ENCODE results near the gene NPTN.
"Not testable (repeated sequence)": the region's sequence is repeated elsewhere in the genome, so short reads cannot be mapped to it uniquely, and the experiment has no call there.

Gene NPTN

DNA sequence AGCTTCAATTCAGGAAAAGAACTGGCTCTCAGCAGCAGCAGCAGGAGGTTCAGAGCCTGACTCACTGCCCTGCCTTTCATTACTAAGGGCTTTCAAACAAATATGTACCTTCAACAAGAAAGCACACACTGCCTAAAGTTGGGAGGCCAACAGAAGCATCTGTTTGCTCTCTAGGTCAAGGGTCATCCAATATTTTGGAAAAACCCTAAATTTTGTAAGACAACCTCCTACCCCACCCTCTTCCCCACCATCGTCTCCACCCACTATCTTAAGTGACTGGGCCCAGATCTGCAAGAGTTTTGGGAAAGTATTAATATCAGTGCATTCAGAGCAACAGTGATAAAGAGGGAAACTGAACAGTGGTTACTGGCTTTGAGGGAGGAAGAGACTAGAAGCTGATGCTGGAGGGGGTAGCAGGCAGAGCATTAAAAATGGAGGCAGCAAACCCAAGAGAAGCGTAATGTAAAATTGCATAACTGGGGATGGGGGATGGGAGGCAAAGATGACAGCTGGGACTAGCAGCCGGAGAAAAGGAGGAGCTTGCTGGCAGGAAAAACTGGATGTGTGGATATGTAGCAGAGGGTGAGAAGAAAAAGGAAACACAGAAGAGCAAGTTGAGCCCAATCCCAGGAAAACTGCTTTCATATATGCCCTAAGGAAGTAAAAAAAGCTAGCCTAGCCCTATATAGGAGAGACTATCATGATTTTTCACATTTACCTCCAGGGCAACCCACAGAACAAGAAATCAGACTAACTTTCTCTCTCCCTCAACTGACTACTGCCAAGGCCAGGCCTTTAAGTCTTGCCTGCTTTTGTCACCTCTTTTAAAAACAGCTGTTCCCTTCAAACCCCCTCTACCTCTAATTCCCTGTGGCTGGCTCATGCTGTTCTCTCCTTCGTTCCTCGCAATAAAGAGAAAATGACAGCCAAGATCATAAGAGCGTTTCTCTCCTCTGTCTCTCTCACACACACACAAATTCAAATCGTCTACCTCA, 31.4 kb downstream of the NPTN start:
- no peak for DNase-seq (ENCODE audit: low read depth in 2 of 2)

DNA sequence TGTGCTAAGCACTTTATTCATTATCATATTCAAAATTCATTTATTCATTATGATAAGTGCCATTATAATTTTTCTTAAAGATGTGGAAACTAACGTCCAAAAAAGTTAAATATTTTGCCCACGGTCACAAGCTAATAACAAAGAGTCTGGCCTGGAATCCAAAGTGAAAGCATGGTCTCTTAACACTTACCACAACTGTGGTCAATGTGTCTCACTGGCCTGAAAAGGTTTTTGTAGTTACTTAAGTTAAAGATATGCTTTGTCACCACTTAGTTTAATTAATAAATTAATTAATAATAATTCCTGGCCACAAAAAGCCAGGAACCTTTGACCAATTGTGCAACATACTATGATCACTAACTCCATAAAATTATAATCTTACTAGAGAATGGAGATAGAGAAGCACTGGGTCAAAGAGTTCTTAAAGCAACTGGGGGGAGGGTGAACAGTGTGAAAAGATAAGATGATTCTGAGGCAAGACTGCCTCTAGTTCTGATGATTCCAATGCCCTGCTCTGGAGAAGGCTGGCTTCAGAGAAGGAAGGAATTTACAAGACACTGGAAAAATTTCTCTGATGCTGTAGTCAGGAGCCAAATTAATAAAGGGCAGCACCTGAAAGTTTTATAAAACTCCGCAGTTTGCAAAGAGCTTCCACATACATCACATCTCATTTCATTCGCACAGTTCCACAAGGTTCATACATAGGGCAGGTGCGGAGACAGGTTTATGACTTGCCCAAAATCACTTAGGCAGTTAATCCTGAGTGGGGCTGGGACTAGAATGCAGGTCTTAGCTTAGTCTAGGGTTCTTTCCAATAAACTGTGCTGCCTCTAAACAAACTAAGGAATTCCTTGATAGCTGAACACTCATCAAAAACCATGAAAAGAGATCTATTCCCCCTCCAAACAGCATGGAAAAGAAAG, 32.5 kb downstream of the NPTN start:
- DNase-seq (ENCODE audit: low read depth in 2 of 2): no peak

DNA sequence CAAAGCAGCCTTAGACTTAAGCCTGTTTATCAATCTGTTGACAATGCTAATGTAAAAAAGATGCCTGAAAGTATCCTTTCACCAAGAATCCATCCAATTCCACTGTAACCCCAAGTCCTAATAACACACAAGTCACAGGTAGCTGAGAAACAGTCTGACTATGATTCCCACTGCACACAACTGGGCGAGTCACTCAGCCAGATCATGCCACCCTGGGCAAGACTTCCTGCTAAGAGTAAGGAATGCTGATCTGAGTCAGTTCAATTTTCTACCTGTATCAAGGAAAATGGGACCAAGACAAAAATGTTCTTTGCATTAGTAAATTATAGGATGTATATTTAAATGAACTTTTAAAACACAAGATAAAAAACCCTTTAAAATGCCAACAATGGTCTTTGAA, 33.3 kb downstream of the NPTN start:
- DNase-seq (ENCODE audit: low read depth in 2 of 2): no peak

DNA sequence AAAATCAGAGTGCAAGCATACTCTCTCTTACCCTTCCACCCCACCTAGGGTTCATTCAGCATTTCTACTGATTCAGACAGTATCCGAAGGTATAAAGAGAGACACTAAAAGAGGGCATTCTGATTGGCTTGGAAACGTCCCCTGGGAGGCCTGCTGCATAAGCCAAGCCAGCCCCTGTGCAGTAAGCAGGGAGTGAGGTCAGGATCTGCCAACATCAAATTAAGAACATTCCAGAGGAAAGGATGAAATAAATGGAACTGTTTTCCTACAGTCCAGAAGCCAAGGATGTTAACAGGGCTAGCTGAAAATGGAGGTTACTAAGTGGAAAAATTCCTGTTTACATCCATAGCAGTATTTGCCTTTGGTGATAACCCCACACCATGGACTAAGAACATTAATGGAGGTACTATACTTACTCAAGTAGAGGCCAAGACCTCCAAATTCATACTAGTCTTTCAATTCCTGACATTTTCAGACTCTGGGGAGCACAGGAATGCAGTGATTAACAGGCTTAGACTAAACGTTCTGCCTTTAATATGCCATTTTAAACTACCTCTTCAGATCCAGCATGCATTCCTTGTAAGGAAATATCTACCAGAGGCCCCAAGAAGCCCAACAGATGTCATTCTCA, 34.5 kb downstream of the NPTN start:
- no peak for DNase-seq (ENCODE audit: low read depth in 2 of 2)

DNA sequence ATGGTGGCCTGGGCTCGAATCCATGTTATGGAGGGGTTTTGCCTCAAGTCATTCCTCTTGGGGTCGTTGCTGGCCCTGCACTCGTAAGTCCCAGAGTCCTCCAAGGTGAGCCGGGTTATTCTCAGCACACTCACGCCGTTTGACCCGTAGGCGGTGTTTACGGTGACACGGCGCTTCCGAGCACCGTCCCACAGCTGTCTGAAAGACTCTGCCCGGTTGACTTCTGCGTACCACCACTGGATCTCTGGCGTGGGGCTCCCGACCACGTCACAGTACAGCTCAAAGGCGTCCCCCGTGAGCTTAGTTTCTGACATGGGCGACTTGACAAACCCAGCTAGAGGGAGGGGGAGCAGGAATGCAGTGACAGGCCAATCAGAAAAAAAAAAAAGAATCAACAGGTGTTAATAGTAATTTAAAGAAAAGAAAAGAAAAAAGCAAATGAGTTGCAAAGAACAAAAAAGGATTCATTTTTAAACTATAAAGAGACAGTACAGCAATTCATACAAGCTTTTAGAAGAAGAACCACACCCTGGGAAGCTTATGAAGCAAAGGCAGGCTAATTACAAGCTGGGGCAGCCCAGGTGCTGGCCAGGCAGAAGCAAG, 36.1 kb downstream of the NPTN start:
- no peak for DNase-seq (ENCODE audit: low read depth in 2 of 2)

DNA sequence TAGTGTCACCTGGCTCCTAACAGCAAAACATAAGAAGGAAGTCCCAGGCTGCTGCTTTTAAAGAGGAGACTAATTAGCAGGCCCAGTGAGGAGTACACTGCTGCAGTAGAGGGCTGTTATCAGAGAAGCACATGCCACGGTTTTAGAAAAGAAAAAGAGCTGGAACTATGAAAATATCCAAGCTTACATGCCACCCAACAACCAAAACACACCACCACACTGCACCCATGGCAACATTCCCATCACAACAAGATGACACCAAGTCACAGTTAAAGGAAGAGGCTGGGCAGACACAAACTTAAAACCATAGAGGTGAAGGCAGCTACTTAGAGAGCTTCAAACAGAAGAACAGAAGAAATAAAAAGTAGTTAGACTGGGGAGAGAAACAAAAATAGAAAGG, 37.0 kb downstream of the NPTN start:
- no peak for DNase-seq (ENCODE audit: low read depth in 2 of 2)

DNA sequence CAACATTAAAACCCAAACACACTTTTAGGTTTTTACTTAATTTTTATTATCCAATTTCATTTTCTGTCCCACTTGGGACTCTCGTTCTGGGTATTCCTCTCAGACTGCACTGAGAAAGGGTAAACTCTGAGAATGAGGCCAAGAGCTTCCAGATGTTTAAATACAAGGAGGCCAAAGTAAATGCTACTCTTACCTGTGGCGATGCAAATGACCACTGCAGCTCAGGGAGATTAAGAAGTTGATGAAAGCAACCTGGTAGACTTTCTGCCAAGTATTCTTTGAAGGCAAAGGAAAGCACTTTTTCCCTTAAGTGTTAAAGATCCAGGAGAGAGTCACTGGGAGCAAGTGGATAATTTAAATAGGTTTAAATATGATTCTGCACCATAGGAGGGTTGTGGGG, 39.1 kb downstream of the NPTN start:
- DNase-seq (ENCODE audit: low read depth in 2 of 2): no peak

DNA sequence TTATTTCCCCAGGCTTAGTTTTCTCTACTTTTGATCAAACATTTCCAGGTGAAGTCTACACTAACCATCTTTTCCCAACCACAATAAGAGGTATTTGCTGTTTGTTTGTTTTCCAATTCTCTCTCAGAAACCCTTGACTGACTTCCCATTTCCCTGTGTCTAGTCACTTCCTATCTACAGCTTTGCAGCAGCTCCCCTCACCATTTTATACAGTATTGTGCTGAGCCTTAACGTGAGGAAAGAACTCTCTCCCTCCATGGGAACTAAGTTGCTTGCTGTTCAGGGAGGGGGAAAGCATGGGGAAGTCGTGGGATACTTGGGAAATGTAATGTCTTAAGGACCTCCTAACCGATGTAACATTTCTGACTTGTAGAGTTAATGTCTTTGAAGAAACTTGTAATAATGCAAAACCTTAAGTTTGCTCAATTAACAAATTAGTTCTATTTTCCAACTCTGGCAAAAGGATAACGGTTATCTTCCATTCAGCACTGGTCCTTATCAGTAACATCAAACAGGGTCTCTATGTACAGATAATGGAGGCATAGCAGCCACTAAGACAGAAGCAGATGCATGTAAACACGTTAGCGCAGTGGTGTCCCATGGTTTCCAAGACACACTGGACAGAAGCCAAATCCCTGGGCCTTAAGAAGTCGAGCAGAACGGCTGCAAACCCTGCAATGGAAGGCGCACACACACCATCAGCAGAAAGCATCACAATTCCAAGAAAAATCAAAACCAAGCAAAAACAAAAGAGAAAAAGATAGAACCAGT, 39.7 kb downstream of the NPTN start:
- DNase-seq (ENCODE audit: low read depth in 2 of 2): no peak

DNA sequence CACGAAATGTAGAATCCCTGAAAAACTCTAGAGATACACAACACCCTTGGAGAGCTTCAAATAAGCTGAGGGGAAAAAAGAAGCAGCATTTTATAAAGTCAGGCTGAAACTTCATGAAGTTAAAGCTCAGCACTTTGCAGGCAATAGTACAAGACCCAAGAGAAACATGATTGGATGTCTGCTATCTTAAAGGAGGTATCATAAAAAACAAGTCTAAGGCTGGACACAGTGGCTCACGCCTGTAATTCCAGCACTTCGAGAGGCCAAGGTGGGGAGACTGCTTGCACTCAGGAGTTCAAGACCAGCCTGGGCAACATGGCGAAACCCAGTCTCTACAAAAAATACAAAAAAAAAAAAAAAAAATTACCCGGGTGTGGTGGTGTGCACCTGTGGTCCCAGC, 42.9 kb downstream of the NPTN start:
- no peak for DNase-seq (ENCODE audit: low read depth in 2 of 2)

DNA sequence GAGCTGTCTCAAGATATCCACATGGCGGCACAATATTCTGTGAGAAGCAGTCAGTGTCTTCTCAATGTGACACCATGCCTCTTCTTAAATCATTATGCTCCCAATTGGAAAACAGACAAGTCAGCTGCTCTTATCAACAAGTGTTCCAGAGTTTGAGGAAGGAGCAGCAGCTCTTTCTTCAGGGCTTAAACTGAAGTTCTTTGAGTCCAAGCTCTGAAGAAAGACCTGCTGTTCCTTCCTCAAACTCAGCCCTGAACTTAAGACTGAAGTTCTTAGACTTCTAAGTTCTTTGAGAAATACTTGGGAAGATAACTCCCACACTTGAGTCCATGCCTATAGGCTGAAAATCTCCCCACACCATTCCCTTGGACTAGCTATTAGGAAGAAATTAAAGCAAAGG, 43.4 kb downstream of the NPTN start:
- no peak for DNase-seq (ENCODE audit: low read depth in 2 of 2)

DNA sequence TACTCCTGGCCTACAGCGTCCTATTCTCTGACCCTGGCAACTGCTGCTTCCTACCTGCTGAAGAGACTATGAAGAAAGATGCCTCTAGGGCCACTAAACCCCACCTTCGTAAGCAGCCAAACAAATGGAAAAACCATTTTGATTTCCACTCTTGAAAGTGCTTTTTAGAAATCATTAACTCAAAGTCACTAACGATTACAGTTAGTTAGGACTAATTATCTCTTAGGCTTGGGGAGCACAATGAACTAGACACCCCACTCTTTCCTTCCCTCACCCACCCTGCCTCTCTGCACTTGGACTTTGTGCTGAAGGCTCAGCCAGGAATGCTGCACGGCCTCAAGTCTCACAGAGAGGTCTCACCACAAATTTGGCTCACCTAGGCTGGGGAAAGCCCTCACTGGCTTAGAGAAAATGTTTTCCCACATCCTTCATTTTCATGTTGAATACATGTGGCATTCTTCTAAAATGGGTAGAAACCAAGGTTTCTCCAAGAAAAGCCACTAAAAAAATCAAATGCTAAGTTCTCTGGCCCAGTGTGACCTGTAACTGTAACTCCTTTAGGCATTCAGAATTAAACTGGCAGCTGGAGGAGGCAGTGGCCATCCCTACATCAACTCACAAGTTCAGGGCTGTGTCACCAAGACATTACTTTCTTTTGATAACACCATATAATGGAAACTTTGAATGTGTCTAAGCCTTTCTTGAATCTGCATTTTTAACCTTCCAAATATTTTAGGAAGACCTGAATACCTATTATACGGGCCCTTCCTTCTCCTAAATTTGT, 47.1 kb downstream of the NPTN start:
- DNase-seq (ENCODE audit: low read depth in 2 of 2): no peak

DNA sequence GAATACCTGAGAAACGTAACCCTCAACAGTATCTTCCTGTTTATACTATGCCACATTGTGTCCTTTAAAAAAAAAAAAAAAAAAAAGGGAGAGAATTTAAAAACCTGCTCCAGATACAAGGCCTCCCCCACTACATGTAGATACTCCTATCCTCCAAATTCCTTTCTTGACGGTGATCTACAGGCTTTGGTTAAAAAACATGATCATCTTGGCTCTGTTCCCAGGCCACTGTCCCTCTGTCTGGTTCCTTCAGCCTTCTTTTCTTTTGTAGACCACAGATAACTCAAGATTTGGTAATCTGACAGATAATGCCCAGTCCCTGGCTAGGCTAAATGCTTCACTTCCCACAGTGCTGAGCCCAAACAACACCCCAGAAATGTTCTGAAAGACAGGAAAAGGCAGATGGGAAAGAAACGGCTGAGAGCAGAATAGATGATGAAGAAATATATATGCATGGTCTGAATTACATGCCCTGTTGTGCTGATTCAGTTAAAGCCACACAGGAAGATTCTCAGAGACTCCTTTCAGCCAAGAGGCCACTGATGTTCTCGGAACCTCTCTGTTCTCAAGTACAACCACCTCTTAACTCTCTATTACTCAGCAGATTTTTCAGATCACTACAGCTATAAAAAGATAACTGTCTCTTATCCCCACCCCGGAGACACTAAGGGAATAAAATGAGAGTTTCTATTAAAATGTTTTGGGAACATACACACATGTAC, 48.3 kb downstream of the NPTN start:
- no peak for DNase-seq (ENCODE audit: low read depth in 2 of 2)

DNA sequence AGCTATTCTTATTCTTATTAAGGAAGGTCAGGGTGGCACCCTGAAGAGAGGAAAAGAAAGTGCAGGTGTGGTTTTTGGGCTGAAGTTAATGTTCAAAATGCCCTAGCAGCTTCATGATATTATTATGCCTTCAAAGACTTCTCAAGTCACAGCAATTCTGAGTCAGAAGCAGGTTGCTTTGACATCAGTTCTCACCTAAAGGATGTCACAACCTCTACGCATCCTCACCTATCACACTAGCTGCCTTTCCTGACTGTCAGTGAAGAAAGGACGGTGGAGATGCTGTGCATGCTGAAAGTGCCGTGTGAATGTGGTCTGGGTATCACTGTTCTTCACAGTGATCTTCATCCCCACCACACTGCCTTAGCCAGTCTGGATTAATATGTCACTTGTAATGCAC, 49.6 kb downstream of the NPTN start:
- DNase-seq (ENCODE audit: low read depth in 2 of 2): no peak

DNA sequence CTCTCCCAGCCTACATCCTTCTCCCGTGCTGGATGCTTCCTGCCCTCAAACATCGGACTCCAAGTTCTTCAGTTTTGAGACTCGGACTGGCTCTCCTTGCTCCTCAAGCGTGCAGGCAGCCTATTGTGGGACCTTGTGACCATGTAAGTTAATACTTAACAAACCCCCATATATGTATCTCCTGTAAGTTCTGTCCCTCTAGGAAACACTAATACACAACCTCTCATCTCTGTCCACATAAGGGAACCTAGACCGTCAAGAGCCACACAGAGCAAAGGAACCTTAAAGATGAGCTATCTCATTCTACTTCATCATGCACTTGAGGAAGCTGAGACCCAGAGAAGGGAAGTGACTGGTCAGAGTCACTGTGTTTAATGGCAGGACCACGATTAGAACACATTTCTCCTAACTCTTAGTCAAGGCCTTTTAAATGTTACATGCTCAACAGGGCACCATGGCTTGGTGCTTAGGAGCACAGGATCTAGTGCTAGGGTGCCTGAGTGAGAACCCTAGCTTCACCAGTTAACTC, 50.3 kb downstream of the NPTN start:
- DNase-seq (ENCODE audit: low read depth in 2 of 2): no peak

DNA sequence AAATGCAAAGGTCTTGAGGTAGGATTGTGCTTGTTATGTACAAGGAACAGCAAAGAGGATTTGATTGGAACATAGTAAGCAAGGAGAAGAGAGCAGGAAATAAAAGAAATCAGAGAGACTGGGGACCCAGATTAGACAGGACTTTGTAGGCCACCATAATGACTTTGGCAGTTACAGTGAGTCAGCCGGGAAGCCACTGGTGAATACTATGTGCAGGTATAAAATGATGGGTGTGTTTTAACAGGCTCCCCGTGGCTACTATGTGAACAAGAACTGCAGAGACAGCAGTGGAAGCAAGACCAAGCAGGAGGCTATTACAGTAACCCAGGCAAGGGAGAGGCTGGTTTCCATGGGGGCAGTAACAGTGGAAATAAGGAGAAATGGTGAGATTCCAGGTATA, 55.2 kb downstream of the NPTN start:
- DNase-seq (ENCODE audit: low read depth in 2 of 2): no peak

DNA sequence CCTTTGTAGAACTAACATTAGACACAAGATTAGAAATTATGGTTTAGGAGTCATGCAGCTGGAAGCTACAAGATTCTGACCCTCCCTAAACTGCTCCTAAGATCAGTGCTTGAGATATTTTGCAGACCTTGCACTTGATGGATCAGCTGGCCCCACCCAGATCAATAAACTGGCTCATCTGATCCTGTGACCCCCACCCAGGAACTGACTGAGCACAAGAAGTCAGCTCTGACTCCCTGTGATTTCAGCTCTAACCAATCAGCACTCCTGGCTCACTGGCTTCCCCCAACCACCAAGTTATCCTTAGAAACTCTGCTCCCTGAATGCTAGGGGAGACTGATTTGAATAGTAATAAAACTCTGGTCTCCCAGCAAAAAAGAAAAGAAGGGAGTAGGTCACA, 55.6 kb downstream of the NPTN start:
- DNase-seq (ENCODE audit: low read depth in 2 of 2): not testable (repeated sequence)

DNA sequence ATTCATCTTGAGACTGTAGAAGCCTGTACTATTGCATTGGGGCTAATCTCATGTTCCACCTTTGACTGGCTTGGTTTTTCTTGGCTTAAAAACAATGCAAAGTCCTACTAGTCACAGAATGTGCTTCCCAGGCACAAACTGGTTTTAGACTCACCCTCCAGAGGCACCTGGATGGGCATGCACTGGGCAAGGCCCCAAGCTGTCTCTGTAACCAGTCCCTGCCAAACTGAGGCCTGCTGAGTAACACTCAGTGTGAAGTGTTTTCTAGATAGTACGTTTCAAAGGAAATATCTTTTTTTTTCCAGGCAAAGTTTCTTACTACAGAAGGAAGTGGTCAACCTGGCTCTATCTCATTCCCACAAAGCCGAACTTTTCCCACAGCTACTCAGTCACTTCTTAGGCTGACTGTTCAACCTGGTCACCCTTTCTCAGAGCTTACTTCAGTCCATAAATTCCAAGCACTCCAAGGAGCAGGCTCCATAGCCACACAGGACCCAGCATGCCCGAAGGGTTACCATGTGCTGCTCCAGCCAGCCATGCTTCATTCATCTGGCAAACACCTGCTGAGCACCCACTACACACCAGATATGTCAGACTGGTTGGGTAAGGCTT, 57.4 kb downstream of the NPTN start:
- DNase-seq (ENCODE audit: low read depth in 2 of 2): no peak

DNA sequence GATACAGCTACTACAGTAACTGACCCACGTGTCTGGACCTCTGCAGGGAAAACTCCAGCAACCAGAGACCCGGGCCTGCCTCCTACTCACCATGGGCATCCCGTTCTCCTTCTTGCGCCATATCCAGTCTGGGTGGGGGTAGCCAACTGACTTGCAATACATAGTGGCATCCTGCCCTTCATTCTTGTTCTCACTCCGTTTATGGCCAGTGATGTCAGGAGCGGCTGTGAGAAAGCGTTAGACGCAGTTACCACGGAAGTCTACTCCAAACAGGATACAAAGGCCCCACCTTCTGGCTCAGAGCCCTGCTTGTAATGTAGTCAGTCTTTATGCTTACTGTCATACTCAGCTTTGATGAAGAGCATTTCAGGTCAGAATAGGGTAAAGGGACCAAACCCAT, 59.6 kb downstream of the NPTN start:
- no peak for DNase-seq (ENCODE audit: low read depth in 2 of 2)

DNA sequence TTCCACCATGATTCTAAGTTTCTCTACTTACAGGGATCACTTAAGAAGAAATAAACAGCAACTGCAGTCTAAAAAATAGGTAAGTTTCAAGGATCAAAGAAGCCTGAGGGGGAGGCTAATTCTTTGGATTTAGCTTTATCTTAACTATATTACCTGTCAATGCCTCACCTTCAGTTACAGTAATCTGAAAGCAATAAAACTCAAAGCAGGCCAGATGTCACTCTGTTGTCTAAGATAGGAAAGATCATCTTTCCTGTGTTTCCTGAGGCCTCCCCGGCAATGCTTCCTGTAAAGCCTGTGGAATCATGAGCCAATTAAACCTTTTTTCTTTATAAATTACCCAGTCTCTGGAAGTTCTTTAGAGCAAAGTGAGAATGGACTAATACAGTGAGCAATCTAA, 60.2 kb downstream of the NPTN start:
- DNase-seq (ENCODE audit: low read depth in 2 of 2): no peak

All from stimulated activated CD4-positive, alpha-beta T cell treated with anti-CD3 and anti-CD28 coated beads, Interleukin-12 subunit alpha, Interleukin-12 subunit beta, amount 100 ng/mL, for 24 hours (primary cell).